NCI-H82 treated with DMSO at 0.1 percent for 48 hours (cell line): Measurements from ENCODE around the gene SKP1.
"Not testable (repeated sequence)": the region's sequence is repeated elsewhere in the genome, so short reads cannot be mapped to it uniquely, and the experiment has no call there.

ENCODE experiments used
- DNase-seq: peaks from one replicate; lab custom pipeline; 2025; ENCODE audit not compliant: unreplicated experiment; lab: John Stamatoyannopoulos, UW

The SKP1 gene

DNA sequence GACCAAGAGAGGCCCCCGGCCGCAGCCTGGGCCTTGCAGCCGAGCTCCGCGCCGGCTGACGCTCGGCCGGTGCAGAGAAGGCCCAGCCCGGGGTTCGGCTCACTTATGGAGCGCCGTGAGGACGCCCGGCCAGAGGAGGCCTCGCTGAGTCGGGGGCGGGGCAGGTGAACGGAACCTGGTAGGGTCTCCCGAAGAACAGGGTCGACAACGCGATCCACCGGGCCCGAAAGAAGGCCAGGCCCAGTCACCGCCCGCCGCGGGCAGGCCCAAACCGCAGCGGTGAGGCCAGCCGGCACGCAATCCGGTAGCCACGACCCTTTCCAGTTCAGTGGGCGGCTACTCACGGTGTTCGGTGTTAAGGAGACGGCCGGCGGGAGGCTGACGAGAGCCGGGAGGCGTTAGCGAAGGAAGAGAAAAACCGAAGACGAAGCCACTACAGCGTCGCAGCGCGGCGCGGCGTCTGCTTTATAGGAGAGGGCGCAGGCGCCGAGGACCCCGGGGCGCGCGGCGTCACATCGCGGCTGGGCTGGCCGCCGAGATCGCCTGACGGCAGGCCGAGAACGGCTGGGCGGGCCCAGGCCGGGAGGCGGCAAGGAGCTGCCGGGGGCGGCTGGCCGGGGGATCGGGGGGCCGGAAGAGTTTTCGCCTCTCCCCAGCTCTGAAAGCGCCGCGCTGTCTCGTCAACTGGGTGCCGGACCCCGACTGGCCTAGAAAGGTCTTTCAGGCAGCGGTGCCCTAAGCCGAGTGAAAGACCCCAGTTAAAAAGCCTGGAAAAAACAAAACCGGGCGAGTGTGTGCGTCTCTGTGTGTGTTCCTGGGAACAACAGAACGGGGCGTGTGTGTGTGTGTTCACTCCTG lies at the start of gene SKP1:
Gene SKP1 (minus strand): TSS at position 440 of the 858 bp plus-strand sequence. CDS start 2,928 bp downstream, outside the sequence.
- DNase-seq = peak; percentile 48

DNA sequence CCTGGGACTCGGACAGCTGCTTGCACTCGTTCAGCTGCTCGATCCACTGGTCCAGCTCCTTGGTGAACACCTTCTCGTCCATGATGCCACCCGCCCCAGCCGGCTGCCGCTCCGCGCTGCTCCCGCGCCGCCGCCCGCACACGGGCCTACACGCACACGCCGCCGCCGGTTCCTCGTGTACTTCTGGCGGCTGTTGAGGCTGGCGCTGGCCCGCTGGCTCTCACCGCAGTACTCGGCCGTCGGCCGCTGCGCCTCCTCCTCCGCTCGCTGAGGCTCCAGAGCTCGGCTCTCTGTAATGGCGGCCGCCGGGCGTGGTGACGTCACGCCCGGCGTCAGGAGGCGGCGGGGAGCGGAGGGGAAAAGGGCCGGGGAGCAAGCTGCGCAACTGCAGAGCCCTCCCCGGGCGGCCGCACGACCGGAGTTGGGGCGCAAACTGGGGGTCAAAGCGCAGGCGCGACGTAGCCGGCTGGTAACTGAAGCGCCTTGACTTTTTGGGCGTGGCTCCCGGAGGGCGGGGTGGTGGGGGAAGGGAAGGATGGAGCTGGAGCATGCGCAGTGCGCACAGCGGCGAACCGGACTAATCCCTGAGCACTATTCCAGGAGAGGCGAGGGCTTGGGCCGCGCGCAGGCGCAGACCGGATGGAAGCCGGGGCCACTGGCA lies 49.2 kb upstream of the SKP1 start, which contains the start of gene PPP2CA:
Gene PPP2CA (minus strand): TSS at position 294 of the 661 bp plus-strand sequence. CDS start 212 bp downstream, at position 82.
- DNase-seq = peak; percentile 80

DNA sequence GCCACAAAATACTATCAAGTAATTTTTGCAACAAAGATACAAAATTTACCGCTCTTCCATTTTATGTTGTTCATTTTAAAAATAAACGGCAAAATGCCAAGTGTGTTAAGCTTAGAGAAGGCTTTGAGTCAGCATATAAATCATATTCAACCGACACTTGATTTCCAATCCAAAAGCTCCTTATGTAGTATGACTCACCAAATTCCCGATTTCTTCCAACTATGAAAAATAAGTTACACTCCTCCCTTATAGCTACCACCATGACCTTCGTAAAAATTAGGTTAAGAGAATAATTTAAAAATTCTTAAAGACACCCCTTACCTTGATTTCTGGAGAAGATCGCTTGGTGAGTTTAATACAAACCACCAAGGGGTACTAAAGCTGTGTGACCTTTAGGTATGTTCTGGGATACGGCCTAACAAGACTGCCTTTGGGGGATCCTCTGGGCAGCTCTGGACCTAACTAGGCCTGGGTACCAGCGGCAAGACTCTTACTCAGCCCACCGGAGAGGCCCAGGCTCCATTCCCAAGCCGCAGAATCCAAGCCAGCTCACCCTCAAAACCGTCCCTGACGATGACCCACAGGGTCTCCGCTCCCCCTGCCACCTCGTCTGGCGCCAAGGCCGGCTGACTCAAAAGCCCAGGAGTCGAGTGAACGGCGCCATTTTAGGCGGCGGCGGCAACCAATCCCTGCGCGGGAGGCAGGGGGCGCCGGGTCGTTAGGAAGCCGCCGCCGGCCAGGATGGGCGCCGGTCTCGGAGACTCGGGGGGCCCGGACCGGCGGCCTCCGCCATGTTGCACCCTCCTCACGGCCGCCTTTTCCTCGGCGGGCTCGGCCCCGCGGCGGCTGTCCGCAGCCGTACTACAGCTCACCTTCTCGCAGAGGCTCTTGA lies 48.4 kb upstream of the SKP1 start:
- DNase-seq = no peak

DNA sequence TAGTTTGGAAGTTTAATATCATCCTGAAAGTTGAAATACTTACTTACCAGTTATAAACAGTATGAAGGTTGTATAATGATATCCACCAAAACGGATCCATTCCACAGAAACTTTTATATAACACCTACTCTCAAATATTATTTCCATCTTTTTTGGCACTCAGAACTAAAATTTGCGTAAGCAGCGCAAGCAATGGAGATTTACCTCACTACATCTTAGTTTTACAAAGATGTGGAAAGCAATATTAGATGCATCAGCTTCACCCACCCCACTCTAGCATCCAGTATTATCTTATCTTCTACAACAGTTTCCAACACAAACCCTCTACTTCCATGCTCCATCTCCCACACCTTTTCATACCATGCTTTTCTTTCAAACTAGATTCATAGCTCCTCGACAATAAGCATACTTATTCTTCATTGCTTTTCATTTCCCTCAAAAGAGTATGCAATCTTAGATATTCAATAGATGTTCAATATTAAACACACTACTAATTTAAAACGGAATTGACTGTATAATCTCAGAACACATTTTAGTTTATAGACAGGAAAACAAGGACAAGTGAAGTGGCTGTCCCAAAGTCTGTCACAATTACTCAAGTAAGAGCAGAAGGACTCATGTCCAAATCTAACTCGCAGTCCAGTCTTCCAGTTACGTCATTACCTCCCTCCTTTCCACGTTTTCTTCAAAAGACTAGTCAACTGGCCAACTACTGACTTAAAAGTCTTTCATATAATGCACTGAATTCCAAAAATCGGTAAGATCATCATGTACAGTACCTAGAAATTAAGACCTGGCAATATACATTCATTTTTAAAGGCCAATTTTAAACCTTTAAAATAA lies 46.9 kb upstream of the SKP1 start:
- DNase-seq = no peak

DNA sequence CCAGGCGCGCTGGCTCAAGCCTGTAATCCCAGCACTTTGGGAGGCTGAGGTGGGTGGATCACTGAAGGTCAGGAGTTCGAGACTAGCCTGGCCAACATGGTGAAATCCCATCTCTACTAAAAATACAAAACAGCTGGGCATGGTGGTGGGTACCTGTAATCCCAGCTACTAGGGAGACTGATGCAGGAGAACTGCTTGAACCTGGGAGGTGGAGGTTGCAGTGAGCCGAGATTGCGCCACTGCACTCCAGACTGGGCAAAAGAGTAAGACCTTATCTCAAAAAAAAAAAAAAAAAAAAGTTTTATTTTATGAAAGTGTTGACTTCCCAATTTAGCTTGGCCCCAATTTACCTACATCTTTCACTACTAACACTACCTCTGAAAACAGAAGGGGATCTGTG lies 44.9 kb upstream of the SKP1 start:
- DNase-seq = not testable (repeated sequence)

DNA sequence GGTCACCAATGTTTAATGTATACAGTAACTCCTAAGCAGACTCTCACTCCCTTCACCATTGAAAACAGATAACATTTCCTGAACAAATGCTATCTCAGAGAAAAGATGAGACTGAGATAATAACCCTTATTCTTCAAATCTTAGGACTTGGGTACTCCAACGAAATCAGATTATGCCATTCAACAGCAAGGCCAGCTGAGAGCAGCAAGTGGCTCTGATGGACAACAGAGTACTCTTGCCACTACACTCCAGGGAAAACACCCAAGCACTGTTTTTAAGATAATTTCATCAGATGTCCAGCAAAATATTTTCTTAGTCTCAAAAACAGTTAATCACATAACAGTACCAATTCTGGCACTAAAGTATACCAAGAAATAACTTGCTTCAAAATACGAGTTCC lies 39.0 kb upstream of the SKP1 start:
- no peak for DNase-seq

DNA sequence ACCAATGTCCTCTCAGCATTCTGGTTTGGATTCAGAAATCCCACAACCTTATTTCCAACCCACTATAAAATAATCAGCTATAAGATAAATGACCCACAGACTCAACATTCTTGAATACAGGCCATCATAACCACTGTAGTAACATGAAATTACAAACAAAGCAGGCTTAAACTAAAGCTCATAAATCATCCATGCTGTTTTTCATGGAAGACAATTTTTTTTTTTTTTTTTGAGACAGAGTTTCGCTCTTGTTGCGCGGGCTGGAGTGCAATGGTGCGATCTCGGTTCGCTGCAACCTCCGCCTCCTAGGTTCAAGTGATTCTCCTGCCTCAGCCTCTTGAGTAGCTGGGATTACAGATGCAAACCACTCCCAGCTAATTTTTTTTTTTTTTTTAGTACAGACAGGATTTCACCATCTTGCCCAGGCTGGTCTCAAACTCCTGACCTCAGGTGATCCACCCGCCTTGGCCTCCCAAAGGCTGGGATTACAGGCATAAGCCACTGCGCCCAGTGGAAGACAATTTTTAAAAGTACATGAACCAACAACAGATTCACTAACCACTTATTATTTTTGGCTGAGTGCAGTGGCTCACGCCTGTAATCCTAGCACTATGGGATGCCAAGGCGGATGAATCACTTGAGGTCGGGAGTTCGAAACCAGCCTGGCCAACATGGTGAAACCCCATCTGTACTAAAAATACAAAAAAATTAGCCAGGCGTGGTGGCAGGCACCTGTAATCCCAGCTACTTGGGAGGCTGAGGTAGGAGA lies 34.7 kb upstream of the SKP1 start:
- DNase-seq = not testable (repeated sequence)

DNA sequence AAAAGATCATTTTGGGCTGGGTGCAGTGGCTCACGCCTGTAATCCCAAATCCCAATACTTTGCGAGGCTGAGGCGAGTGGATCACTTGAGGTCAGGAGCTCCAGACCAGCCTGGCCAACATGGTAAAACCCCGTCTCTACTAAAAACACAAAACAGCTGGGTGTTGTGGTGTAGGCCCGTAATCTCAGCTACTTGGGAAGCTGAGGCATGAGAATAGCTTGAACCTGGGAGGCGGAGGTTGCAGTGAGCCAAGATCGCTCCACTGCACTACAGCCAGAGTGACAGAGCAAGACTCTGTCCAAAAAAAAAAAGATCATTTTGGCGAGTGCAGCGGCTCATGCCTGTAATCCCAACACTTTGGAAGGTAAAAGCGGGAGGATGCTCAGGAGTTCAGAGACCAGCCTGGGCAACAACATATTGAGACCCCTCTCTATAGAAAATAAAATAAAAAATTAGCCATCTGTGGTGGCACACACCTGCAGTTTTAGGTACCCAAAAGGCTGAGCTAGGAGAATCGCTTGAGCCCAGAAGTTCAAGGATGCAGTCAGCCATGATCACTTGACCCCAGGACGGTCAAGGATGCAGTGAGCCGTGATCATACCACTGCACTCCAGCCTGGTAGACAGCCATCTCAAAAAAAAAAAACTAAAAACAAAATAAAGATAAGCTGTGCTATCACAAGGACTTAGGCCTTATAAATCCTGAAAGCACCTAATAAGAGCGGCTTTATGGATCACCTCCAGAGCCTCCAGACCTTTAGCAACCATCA lies 32.9 kb upstream of the SKP1 start:
- no peak for DNase-seq

DNA sequence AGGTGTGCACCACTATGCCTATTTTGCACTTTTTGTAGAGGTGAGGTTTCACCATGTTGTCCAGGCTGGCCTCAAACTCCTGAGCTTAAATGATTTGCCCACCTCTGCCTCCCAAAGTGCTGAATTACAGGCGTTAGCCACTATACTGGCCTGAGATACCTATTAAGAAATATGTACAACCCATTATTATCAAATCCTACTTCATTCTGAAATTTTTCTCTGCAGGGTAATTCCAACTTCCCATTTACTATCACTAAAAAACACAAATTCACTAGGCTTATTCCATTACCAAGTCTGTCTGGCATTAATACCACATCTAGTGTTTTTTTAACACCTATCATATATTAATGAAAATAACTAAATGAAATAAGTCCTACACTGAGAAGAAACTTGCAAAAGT lies 30.9 kb upstream of the SKP1 start:
- DNase-seq = no peak

DNA sequence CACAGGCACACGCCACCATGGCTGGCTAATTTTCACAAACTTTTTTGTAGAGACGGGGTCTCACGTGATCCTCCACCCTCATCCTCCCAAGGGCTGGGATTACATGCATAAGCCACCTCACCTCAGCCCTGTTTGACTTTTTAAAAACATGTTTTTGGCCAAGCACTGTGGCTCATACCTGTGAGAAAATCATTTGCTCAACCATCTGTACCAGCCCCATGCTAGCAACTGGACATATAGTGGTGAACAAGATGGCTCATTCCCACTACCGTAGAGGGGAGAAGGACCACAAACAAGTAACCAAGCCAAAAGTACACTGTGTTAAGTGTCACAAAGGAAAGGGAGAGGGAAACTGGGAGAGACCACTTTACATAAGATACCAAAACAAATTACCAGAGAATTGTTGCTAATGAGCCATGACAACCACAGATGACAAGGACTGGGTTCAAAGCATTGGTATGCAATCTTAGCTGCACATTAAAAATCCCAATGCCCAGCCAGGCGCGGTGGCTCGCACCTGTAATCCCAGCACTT lies 29.9 kb upstream of the SKP1 start:
- DNase-seq = no peak

DNA sequence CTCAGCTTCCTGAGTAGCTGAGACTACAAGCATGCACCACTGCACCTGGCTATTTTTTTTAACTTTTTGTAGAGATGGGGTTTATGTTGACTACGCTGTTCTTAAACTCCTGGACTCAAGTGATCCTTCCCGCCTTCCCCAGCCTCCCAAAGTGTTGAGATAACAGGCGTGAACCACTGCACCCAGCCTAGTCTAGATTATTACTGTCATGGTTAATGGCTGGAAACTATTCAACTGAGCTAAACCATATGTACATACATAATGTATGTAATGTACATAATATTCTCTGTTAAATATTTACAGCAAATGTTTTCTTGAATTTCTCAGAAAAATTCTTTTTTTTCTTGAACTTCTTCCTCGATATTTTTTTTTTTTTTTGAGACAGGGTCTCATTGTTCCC lies 27.8 kb upstream of the SKP1 start:
- no peak for DNase-seq

DNA sequence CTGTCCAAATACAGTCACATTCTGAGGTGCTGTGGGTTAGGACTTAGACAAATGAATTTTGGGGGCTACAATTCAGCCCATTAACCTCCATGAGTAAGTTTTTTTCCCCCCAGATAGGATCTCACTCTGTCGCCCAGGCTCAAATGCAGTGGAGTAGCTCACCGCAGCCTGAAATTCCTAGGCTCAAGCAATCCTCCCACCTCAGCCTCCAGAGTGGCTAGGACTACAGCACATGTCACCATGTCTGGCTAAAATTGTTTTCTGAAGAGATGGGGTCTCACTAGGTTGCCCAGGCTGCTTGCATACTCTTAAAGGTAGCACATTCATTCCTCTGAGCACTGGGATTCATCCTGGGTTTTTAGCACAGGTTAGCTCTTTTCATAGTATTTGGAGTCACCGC lies 26.9 kb upstream of the SKP1 start:
- no peak for DNase-seq

DNA sequence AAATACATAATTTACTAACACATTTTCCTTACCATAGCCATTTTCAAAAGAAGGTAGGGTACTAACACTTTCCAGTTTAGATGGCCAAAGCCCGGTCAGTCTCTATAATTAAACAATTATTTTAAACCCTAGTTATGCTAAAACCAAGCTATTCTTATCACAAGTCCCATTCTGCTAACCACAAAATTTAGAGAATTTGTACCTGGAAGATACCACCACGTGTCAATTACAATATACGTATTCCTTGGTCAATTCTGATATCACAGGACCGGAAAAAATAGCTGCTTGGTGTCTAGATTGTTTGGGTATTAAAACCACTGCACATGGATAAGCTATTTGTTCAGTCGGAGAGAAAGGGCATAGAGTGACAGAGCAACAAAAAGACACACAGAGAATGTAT lies 18.9 kb upstream of the SKP1 start:
- DNase-seq = no peak

DNA sequence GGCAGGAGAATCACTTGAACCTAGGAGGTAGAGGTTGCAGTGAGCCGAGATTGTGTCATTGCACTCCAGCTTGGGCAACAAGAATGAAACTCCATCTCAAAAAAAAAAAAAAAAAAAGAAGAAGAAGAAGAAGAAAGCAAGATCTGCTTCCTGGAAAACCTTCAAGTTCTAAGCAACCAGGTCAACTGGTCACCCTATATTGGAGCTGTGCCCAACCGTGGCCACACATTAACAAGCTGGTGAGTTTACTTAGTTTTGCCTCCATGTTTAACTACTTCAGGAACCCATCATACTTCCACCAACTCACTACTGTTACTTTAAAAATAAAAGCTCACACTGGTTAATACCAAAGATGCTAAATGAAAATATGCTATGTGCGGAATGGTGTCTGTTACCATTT lies 12.3 kb upstream of the SKP1 start:
- no peak for DNase-seq

DNA sequence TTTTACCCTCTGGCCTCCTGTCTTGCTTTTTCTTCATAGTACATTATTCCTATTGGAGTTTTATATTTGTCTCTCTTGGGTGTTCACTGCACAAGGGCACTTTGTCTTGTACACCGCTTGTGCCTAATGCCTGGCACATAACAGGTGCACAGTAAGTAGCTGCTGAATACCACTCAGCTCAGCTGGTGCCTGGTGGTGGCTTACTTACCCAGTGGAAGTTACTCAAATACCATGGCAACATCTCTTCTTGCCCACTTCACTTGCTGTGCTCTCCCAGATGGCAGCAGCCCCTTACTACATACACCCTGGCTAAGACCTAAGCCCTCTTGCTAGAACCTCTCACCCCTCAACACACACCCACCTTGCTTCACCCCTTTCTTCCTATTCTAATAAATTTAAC lies 11.3 kb upstream of the SKP1 start:
- DNase-seq = no peak

DNA sequence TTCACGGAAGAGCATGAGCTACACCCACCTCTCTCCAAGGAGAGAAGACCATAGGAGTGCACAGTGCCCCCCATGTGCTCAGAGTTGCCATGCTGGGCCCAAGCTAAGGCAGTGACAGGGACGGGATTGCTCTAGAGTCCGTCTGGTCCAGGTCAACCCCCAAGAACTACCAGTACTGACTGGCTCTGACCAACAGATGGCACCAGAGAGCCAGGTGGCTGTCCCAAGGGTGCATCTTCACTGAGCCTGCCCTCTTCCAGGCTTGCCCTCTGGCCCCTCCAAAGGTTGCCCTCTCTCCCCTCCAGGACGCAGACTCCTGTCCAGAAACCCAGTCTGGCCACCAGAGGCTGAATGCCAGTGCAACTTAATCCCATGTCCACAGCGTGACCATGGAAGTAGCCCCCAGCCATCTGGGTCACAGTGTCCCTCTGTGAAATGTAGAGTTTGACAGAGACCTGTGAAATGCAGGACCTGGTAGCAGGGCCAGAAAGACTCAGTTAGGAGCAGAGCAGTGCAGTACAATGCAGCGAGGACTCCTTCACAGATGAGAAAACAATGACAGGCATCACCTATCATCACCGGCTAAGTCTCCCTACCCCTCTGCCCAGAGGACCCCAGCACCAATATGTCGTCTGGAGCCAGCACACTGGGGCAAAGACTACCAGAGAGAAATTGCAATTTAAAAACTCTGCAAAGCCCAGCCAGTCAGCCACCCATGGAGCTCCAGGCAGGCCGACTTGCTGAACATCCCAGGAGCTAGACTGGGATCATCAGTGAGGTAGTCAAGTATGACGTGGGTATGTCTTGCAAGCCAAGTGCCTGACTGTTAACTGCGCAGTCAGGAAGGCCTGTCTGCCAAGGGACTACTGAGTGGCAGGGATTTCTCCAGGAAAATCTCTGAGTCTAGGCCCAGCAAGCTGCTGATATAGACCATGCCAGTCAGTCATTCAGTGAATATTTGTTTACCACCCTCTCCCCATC lies 7.7 kb upstream of the SKP1 start:
- no peak for DNase-seq

DNA sequence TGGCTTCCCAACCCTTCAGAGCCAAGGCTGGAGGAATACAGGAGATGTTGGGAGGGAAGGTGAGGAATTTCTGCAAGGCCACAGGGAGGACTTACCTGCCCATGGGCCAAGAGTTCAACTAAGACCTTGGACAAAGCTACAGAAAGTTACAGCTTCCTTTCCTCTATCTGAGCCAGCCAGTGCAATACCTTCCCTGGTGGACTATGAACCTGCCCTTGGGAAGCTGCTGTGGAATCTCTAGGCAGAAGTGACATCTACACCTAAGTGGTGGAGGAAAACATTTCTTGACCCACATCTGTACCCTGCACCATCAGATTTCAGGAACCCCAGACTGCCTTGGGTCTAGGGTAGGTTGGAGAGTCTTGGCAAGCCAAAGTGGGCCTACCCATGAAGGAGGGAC lies 6.7 kb upstream of the SKP1 start:
- DNase-seq = no peak

DNA sequence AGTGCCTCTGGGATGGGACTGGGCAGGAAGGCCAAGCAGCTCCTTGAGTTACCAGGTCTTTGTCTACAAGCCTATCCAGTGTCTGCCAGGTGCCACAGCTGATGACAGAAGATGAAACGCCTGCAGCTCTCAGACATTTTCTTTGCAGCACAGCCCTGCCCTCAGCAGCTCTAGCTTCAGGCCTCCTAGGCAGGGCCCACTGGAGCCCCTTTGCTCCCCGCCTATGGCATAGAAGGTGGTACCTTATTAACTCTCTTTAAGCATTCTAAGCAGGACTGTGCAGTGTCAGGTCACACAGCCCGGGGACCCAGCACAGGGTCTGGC lies 1.3 kb upstream of the SKP1 start:
- DNase-seq = no peak
